HTERT RPE-1 (cell line): ENCODE data around the gene PRPF19.

ENCODE experiments used
- in situ Hi-C: fragments of 300-500 bp; cut with MboI; formaldehyde crosslinking; loops from 4 replicates; pipeline ENCODE4 v1.14.3; 2020; ENCODE audit warnings: low sequenced_read_pairs

The PRPF19 gene

DNA sequence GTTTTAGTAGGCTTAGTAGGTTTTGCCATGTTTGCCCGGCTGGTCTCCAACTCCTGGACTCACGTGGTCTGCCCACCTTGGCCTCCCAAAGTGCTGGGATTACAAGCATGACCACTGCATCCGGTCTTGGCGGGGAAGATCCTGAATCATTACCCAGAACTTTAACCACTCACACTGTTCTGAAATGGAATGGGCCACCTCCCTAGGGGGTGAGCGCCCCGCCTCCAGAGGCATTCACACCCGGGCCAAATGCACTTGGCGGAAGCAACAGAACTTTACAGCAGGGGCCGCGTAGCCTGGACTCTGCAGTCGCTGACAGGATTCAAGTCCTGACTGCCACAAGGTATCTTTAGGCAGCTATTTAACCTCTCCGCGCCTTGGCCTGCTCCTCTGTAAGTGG, 59.1 kb downstream of the PRPF19 start:
- in situ Hi-C loops, result no loop called here

DNA sequence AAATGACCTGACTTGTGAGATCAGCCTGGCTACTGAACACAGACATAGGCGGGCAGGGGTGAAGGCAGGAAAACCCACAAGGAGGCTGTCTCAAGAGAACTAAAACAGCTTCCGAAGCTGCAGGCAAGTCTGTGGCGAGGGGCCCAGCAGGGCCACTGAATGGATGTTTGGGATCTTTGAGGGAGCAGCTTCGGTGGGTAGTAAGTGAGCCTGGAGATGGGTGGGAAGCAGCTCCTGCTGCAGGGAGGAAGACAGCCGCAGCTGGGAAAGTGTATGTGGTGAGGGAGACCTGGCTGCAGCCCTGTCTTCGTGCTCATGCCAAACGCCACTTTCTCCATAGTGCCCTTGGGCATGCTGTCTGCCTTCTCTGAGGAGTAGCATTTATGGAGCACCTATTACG, 61.0 kb downstream of the PRPF19 start:
- in situ Hi-C loops, result no loop called here

DNA sequence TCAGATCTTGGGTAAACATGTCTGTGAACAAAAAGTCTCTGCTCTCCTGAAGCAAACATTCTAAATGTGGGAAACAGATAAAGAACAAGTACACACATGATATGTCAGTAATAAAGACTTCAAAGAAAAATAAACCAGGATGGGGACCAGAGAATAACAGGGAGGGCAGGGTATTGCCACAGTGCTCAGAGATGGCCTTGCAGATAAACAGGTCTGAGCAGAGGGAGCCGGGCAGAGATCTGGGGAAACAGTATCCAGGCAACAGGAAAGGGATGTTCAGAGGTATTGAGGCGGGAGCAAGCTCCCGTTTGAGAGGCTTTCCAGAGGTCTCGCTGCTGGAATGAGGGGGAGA, 61.5 kb downstream of the PRPF19 start:
- in situ Hi-C loops, result no loop called here

GRCh38 chr11:60844045-60844869, 62.1 kb downstream of the PRPF19 start:
- in situ Hi-C loops, result no loop called here

- in situ Hi-C loops, result no loop called here
Observed at GRCh38 chr11:60842668-60843600, 63.5 kb downstream of the PRPF19 start.

DNA sequence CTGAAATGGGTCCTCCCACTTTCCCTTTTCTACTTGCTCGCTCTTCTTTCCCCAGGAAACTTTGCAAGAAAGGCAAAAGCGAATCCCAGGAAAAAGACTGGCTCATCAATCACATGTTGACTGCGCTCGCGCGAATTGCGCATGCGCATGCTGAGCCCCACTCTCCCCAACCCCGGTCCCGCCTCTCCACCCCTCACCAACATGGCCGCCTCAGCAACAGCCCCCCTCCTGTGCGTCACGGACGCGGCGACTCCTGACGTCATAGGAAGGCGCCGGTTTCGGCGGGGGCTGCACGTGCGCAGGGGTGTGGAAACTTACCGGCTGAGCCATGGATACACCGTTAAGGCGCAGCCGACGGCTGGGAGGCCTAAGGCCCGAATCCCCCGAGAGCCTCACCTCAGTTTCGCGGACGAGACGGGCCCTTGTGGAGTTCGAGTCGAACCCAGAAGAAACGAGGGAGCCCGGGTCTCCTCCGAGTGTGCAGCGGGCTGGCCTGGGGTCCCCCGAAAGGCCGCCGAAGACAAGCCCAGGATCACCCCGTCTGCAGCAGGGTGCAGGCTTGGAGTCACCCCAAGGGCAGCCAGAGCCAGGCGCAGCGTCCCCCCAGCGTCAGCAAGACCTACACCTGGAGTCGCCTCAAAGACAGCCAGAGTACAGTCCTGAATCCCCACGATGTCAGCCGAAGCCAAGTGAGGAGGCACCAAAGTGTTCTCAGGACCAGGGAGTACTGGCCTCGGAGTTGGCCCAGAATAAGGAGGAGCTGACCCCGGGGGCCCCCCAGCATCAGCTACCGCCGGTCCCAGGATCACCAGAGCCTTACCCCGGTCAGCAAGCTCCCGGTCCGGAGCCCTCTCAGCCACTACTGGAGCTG, 64.4 kb downstream of the PRPF19 start, which contains the start of gene CCDC86:
TSS of gene CCDC86 (plus strand) at position 317 of the 871 bp plus-strand sequence. CDS start at position 329, 12 bp downstream.
- in situ Hi-C loops, result no loop called here
